ENCODE measurements around the gene CSAG2.
"Not testable (repeated sequence)": the region's sequence is repeated elsewhere in the genome, so short reads cannot be mapped to it uniquely, and the experiment has no call there.

Gene CSAG2

DNA sequence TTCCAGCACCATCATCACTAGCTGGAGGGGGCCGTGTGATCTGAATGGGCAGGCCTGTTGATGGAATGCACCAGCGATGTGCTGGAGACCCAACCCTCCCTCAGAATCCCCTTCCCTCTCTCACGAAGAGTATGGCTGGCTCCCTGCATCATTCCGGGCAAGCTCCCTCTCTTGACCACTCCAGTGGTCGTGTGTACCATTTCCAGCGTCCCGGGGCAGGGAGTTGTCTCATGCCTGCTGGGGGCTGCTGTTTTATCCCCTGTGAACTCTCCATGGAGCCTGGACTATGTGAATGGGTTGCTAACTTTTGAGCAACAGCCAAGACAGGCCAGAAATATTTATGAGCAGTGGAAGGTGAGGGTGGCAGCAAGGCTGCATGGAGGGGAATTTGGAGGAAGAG, 16.3 kb upstream of the CSAG2 start:
- H3K36me3 ChIP-seq (ENCODE audit: control insufficient read depth in 1 of 2, insufficient read depth in 2 of 2, low read length in 2 of 2) = no peaks in the 10 kb centered on the region
- no peak overlapping the region for H3K4me3 ChIP-seq (ENCODE audit: low read depth in 1 of 2, low read length in 2 of 2)
- H3K27ac ChIP-seq (ENCODE audit: low read depth, low read length) = no peak overlapping the region
- H3K9ac ChIP-seq (ENCODE audit: low read depth in 1 of 2, low read length in 2 of 2) = no peak overlapping the region
- no peaks in the 10 kb centered on the region for H3K4me1 ChIP-seq (ENCODE audit: control insufficient read depth in 1 of 2, insufficient read depth in 2 of 2, low read length in 2 of 2)
- no peaks in the 10 kb centered on the region for H3K9me3 ChIP-seq (ENCODE audit: control insufficient read depth in 1 of 2, low read length in 2 of 2)
- H3K27me3 ChIP-seq (ENCODE audit: control insufficient read depth in 1 of 2, insufficient read depth in 2 of 2, low read length in 2 of 2) = no peaks in the 10 kb centered on the region

DNA sequence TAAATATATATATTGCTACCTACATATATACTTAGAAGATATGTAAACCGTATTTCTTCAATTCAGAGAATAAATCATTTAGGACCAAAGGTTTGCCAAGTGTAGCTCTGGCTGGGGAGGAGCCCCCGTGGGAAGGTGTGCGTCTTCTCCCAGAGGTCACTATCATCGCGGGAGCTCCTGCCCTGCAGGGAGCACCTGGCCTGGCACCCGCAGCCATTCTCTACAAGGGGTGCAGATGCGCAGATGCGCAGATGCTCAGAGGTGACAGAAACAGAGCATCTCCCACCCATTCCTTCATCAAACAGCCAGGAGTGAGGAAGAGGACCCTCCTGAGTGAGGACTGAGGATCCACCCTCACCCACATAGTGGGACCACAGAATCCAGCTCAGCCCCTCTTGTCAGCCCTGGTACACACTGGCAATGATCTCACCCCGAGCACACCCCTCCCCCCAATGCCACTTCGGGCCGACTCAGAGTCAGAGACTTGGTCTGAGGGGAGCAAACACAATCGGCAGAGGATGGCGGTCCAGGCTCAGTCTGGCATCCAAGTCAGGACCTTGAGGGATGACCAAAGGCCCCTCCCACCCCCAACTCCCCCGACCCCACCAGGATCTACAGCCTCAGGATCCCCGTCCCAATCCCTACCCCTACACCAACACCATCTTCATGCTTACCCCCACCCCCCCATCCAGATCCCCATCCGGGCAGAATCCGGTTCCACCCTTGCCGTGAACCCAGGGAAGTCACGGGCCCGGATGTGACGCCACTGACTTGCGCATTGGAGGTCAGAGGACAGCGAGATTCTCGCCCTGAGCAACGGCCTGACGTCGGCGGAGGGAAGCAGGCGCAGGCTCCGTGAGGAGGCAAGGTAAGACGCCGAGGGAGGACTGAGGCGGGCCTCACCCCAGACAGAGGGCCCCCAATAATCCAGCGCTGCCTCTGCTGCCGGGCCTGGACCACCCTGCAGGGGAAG, 5.0 kb upstream of the CSAG2 start, which contains the start of gene MAGEA2B:
Gene MAGEA2B (plus strand): TSS at position 814 of the 973 bp plus-strand sequence. CDS start 2,479 bp downstream, outside the sequence.
- H3K9me3 ChIP-seq (ENCODE audit: control insufficient read depth in 1 of 2, low read length in 2 of 2); H3K36me3 ChIP-seq (ENCODE audit: control insufficient read depth in 1 of 2, insufficient read depth in 2 of 2, low read length in 2 of 2); H3K27ac ChIP-seq (ENCODE audit: low read depth, low read length); H3K9ac ChIP-seq (ENCODE audit: low read depth in 1 of 2, low read length in 2 of 2); H3K4me3 ChIP-seq (ENCODE audit: low read depth in 1 of 2, low read length in 2 of 2); H3K27me3 ChIP-seq (ENCODE audit: control insufficient read depth in 1 of 2, insufficient read depth in 2 of 2, low read length in 2 of 2); H3K4me1 ChIP-seq (ENCODE audit: control insufficient read depth in 1 of 2, insufficient read depth in 2 of 2, low read length in 2 of 2): not testable (repeated sequence)

DNA sequence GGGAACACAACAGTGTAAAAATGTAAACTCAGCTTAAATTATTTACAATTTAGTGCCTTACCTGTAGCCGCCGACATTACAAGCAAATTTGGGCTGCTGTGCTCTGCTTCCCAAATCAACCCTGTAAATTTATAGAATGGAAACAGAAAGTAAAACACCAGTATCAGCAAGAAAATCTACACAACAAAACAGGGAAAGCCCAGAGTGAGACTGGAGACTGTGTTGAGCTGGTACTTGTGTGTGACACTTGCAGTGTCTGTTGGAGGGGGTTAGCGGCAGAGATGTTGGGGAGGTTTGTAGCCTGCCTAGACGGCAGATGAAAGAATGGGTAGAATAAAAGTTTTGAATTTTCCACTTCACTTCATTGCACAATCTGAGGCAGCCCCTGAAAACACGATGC, 4.1 kb upstream of the CSAG2 start:
- not testable (repeated sequence) for H3K9ac ChIP-seq (ENCODE audit: low read depth in 1 of 2, low read length in 2 of 2); H3K4me1 ChIP-seq (ENCODE audit: control insufficient read depth in 1 of 2, insufficient read depth in 2 of 2, low read length in 2 of 2); H3K27me3 ChIP-seq (ENCODE audit: control insufficient read depth in 1 of 2, insufficient read depth in 2 of 2, low read length in 2 of 2); H3K36me3 ChIP-seq (ENCODE audit: control insufficient read depth in 1 of 2, insufficient read depth in 2 of 2, low read length in 2 of 2); H3K4me3 ChIP-seq (ENCODE audit: low read depth in 1 of 2, low read length in 2 of 2); H3K27ac ChIP-seq (ENCODE audit: low read depth, low read length); H3K9me3 ChIP-seq (ENCODE audit: control insufficient read depth in 1 of 2, low read length in 2 of 2)

DNA sequence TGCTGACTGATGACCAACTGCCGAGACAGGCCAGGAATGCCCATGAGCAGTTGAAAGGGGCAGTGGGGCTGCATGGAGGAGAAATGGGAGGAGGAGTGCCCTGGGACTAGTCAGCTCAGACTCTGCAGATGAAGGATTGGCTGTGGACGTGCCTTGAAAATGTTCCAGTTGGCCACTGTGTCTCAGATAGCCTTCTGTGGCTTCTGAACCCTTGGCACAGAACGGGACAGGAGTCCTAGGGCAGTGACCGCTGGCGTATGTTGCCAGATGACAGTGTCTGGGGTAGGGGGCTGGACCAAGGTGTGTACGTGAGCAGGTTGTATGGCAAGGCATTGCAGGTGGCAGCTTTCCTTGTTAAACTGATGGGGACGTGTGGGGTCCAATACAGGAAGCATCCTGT, 2.6 kb downstream of the CSAG2 start:
- H3K9me3 ChIP-seq (ENCODE audit: control insufficient read depth in 1 of 2, low read length in 2 of 2); H3K9ac ChIP-seq (ENCODE audit: low read depth in 1 of 2, low read length in 2 of 2); H3K36me3 ChIP-seq (ENCODE audit: control insufficient read depth in 1 of 2, insufficient read depth in 2 of 2, low read length in 2 of 2); H3K4me1 ChIP-seq (ENCODE audit: control insufficient read depth in 1 of 2, insufficient read depth in 2 of 2, low read length in 2 of 2); H3K4me3 ChIP-seq (ENCODE audit: low read depth in 1 of 2, low read length in 2 of 2); H3K27ac ChIP-seq (ENCODE audit: low read depth, low read length); H3K27me3 ChIP-seq (ENCODE audit: control insufficient read depth in 1 of 2, insufficient read depth in 2 of 2, low read length in 2 of 2): not testable (repeated sequence)

DNA sequence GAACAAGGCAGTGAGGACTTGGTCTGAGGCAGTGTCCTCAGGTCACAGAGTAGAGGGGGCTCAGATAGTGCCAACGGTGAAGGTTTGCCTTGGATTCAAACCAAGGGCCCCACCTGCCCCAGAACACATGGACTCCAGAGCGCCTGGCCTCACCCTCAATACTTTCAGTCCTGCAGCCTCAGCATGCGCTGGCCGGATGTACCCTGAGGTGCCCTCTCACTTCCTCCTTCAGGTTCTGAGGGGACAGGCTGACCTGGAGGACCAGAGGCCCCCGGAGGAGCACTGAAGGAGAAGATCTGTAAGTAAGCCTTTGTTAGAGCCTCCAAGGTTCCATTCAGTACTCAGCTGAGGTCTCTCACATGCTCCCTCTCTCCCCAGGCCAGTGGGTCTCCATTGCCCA, 8.7 kb downstream of the CSAG2 start:
- H3K9me3 ChIP-seq (ENCODE audit: control insufficient read depth in 1 of 2, low read length in 2 of 2); H3K4me3 ChIP-seq (ENCODE audit: low read depth in 1 of 2, low read length in 2 of 2); H3K4me1 ChIP-seq (ENCODE audit: control insufficient read depth in 1 of 2, insufficient read depth in 2 of 2, low read length in 2 of 2); H3K36me3 ChIP-seq (ENCODE audit: control insufficient read depth in 1 of 2, insufficient read depth in 2 of 2, low read length in 2 of 2); H3K9ac ChIP-seq (ENCODE audit: low read depth in 1 of 2, low read length in 2 of 2); H3K27ac ChIP-seq (ENCODE audit: low read depth, low read length); H3K27me3 ChIP-seq (ENCODE audit: control insufficient read depth in 1 of 2, insufficient read depth in 2 of 2, low read length in 2 of 2): not testable (repeated sequence)

DNA sequence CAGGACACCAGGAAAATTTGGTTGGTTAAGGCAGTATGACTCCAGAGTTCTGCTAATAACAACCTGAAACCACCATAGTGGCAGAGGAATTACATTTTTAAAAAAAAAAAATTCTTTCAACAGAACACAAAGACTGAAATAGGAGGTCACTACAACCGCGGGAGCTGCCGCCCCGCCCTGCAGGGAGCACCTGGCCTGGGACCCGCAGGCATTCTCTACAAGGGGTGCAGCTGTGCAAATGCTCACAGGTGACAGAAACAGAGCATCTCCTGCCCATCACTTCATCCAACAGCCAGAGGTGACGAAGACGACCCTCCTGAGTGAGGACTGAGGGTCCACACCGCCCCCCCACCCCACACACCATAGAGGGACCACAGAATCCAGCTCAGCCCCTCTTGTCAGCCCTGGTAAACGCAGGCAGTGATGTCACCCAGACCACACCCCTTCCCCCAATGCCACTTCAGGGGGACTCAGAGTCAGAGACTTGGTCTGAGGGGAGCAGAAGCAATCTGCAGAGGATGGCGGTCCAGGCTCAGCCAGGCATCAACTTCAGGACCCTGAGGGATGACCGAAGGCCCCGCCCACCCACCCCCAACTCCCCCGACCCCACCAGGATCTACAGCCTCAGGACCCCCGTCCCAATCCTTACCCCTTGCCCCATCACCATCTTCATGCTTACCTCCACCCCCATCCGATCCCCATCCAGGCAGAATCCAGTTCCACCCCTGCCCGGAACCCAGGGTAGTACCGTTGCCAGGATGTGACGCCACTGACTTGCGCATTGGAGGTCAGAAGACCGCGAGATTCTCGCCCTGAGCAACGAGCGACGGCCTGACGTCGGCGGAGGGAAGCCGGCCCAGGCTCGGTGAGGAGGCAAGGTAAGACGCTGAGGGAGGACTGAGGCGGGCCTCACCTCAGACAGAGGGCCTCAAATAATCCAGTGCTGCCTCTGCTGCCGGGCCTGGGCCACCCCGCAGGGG, 10.8 kb downstream of the CSAG2 start, which contains the start of gene MAGEA3:
Gene MAGEA3 (plus strand): TSS at position 843 of the 980 bp plus-strand sequence. CDS start 2,039 bp downstream, outside the sequence.
- not testable (repeated sequence) for H3K9ac ChIP-seq (ENCODE audit: low read depth in 1 of 2, low read length in 2 of 2); H3K4me3 ChIP-seq (ENCODE audit: low read depth in 1 of 2, low read length in 2 of 2); H3K27me3 ChIP-seq (ENCODE audit: control insufficient read depth in 1 of 2, insufficient read depth in 2 of 2, low read length in 2 of 2); H3K27ac ChIP-seq (ENCODE audit: low read depth, low read length); H3K36me3 ChIP-seq (ENCODE audit: control insufficient read depth in 1 of 2, insufficient read depth in 2 of 2, low read length in 2 of 2); H3K9me3 ChIP-seq (ENCODE audit: control insufficient read depth in 1 of 2, low read length in 2 of 2); H3K4me1 ChIP-seq (ENCODE audit: control insufficient read depth in 1 of 2, insufficient read depth in 2 of 2, low read length in 2 of 2)

DNA sequence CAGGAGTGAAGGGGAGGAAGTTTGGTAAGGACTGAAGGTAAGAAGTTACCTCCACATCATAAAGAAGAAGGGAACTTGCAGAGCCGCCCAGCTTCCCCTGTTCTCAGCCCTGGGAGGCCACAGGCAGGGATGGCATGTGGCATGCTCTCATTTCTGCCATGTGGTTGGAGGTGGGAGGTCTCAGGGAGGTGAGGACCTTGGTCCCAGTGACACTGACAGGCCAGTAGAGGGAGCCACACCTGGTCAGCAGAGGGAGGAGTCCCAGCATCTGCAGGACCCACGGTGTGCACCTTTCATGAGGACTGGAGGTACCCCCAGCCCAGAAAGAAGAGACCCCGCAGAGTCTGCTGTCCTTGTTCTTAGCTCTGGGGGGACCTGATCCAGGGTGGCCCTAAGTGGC, 28.1 kb downstream of the CSAG2 start:
- not testable (repeated sequence) for H3K9ac ChIP-seq (ENCODE audit: low read depth in 1 of 2, low read length in 2 of 2); H3K4me1 ChIP-seq (ENCODE audit: control insufficient read depth in 1 of 2, insufficient read depth in 2 of 2, low read length in 2 of 2); H3K4me3 ChIP-seq (ENCODE audit: low read depth in 1 of 2, low read length in 2 of 2); H3K36me3 ChIP-seq (ENCODE audit: control insufficient read depth in 1 of 2, insufficient read depth in 2 of 2, low read length in 2 of 2); H3K9me3 ChIP-seq (ENCODE audit: control insufficient read depth in 1 of 2, low read length in 2 of 2); H3K27me3 ChIP-seq (ENCODE audit: control insufficient read depth in 1 of 2, insufficient read depth in 2 of 2, low read length in 2 of 2); H3K27ac ChIP-seq (ENCODE audit: low read depth, low read length)

DNA sequence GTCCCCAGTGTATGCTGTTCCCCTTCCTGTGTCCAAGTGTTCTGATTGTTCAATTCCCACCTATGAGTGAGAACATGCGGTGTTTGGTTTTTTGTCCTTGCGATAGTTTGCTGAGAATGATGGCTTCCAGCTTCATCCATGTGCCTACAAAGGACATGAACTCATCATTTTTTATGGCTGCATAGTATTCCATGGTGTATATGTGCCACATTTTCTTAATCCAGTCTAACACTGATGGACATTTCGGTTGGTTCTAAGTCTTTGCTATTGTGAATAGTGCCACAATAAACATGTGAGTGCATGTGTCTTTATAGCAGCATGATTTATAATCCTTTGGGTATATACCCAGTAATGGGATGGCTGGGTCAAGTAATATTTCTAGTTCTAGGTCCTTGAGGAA, 34.4 kb downstream of the CSAG2 start:
- H3K4me3 ChIP-seq (ENCODE audit: low read depth in 1 of 2, low read length in 2 of 2); H3K9ac ChIP-seq (ENCODE audit: low read depth in 1 of 2, low read length in 2 of 2); H3K9me3 ChIP-seq (ENCODE audit: control insufficient read depth in 1 of 2, low read length in 2 of 2); H3K27me3 ChIP-seq (ENCODE audit: control insufficient read depth in 1 of 2, insufficient read depth in 2 of 2, low read length in 2 of 2); H3K27ac ChIP-seq (ENCODE audit: low read depth, low read length); H3K4me1 ChIP-seq (ENCODE audit: control insufficient read depth in 1 of 2, insufficient read depth in 2 of 2, low read length in 2 of 2); H3K36me3 ChIP-seq (ENCODE audit: control insufficient read depth in 1 of 2, insufficient read depth in 2 of 2, low read length in 2 of 2): not testable (repeated sequence)

DNA sequence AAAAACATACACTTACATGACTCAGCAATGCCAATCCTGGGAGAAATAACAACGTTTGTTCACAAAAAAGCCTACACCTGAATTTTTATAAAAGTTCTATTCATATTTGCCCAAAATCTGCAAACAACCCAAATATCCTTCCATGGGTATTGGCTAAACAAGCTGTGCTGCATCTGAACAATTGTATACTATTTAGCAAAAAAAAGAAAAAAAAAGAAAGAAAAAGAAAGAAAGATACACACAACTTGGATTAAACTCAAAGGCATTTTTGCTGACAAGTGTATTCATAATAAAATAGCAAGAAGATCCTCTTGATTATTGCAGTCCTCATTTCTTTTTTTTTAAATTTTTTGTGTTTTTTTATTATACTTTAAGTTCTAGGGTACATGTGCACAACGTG, 34.9 kb downstream of the CSAG2 start:
- H3K36me3 ChIP-seq (ENCODE audit: control insufficient read depth in 1 of 2, insufficient read depth in 2 of 2, low read length in 2 of 2) = no peaks in the 10 kb centered on the region
- H3K27me3 ChIP-seq (ENCODE audit: control insufficient read depth in 1 of 2, insufficient read depth in 2 of 2, low read length in 2 of 2) = no peaks in the 10 kb centered on the region
- no peak overlapping the region for H3K9ac ChIP-seq (ENCODE audit: low read depth in 1 of 2, low read length in 2 of 2)
- no peak overlapping the region for H3K27ac ChIP-seq (ENCODE audit: low read depth, low read length)
- H3K4me1 ChIP-seq (ENCODE audit: control insufficient read depth in 1 of 2, insufficient read depth in 2 of 2, low read length in 2 of 2) = no peaks in the 10 kb centered on the region
- H3K4me3 ChIP-seq (ENCODE audit: low read depth in 1 of 2, low read length in 2 of 2) = no peak overlapping the region
- H3K9me3 ChIP-seq (ENCODE audit: control insufficient read depth in 1 of 2, low read length in 2 of 2) = no peaks in the 10 kb centered on the region

DNA sequence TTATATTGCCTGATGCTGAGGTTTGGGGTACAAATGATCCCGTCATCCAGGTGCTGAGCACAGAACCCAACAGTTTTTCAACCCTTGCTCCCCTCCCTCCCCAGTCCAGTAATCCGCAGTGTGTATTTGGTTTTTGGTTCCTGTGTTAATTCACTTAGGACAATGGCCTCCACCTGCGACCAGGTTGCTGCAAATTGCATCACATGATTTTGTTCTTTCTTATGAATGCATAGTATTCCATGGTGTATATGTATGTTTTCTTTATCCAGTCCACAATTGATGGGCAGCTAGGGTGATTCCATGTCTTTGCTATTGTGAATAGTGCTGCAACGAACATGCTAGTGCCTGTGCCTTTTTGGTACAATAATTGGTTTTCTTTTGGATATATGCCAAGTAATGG, 46.0 kb downstream of the CSAG2 start:
- H3K4me1 ChIP-seq (ENCODE audit: control insufficient read depth in 1 of 2, insufficient read depth in 2 of 2, low read length in 2 of 2) = no peaks in the 10 kb centered on the region
- H3K27ac ChIP-seq (ENCODE audit: low read depth, low read length) = no peak overlapping the region
- no peaks in the 10 kb centered on the region for H3K9me3 ChIP-seq (ENCODE audit: control insufficient read depth in 1 of 2, low read length in 2 of 2)
- no peaks in the 10 kb centered on the region for H3K36me3 ChIP-seq (ENCODE audit: control insufficient read depth in 1 of 2, insufficient read depth in 2 of 2, low read length in 2 of 2)
- H3K27me3 ChIP-seq (ENCODE audit: control insufficient read depth in 1 of 2, insufficient read depth in 2 of 2, low read length in 2 of 2) = no peaks in the 10 kb centered on the region
- no peak overlapping the region for H3K9ac ChIP-seq (ENCODE audit: low read depth in 1 of 2, low read length in 2 of 2)
- H3K4me3 ChIP-seq (ENCODE audit: low read depth in 1 of 2, low read length in 2 of 2) = no peak overlapping the region

Data from duodenal mucosa (tissue), 2 donors.